Astrocyte of the spinal cord (primary cell): Measurements from ENCODE around the gene TMEM203.

Experiments
- DNase-seq: peaks from one replicate; pipeline ENCODE4 v3.0.0; 2011; ENCODE audit warnings: low read depth, low spot score
- H3K4me3 ChIP-seq: 2 replicates; pipeline ENCODE4 v1.5.1; 2011; ENCODE audit warnings: low read depth, mild to moderate bottlenecking, low read length, moderate library complexity
- in situ Hi-C: cut with HindIII; loops from 2 replicates; pipeline ENCODE4 v1.10.0; 2017; ENCODE audit warnings: low sequenced_read_pairs
- TF ChIP-seq, protein P1 (sequence below): IDR thresholded peaks from 2 replicates; pipeline ENCODE4 v1.5.1; 2012; ENCODE audit warnings: low read depth, mild to moderate bottlenecking, low read length, inconsistent platforms

The TMEM203 gene

DNA sequence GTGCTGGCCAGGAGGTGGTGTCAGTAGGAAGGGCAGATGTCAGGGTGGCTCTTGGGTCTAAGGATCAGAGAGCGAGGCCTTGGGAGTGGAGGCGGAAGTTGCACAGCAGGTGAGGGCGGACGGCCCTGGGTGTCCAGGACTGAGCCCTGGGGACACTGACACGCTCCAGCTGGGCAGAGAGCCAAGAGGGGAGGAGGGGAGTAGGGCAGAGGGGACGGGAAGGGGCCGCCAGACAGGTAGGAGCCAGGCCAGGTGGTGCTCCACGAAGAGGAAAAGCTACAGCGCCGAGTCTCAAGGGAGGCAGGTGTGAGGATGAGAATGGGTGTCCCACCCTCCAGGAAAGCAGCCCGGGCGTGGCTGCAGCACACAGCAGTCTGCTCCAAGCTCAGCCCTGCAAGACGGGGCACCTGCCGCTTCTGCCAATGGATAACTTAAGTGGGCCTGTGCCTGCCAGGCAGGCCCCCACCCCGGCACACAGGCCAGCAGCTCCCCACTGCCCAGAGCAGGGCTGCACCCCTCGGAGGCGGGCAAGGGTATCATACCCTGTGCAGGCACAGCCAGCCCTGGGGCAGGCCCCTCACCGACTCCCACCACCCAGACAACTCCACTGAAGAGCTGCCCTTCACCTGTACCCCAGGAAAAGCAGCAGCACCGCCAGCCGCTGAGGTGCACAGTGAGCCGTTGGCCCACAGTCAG, 9.8 kb downstream of the TMEM203 start:
- in situ Hi-C loops: no loop called here

DNA sequence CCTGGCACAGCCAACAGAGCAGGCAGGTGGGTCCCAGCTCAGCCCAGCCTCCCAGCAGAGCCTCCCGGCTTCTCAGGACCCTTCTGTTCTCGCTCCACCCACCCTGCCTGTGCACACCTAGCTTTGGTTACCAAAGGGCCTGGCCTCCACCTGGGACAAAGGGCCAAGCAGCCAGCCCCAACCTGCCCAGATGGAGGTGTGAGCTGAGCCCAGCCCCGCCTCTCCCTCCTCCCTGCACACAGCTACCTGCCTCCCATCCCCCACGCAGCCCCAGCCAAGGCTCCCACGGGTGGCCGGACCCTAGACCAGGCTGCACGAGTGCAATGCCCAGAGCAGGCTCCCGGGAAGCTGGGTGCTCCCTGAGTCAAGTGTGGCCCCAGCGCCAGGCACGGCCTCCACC, 10.5 kb downstream of the TMEM203 start:
- H3K4me3 ChIP-seq: no peak overlapping the region
- TF ChIP-seq, protein P1, sequence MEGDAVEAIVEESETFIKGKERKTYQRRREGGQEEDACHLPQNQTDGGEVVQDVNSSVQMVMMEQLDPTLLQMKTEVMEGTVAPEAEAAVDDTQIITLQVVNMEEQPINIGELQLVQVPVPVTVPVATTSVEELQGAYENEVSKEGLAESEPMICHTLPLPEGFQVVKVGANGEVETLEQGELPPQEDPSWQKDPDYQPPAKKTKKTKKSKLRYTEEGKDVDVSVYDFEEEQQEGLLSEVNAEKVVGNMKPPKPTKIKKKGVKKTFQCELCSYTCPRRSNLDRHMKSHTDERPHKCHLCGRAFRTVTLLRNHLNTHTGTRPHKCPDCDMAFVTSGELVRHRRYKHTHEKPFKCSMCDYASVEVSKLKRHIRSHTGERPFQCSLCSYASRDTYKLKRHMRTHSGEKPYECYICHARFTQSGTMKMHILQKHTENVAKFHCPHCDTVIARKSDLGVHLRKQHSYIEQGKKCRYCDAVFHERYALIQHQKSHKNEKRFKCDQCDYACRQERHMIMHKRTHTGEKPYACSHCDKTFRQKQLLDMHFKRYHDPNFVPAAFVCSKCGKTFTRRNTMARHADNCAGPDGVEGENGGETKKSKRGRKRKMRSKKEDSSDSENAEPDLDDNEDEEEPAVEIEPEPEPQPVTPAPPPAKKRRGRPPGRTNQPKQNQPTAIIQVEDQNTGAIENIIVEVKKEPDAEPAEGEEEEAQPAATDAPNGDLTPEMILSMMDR: no peak
- in situ Hi-C loops: no loop called here
- no peak for DNase-seq

More for the DNA sequence above, 9.8 kb downstream of the TMEM203 start:
- TF ChIP-seq, protein P1: no peak
- no peak for DNase-seq
- H3K4me3 ChIP-seq: no peak overlapping the region

DNA sequence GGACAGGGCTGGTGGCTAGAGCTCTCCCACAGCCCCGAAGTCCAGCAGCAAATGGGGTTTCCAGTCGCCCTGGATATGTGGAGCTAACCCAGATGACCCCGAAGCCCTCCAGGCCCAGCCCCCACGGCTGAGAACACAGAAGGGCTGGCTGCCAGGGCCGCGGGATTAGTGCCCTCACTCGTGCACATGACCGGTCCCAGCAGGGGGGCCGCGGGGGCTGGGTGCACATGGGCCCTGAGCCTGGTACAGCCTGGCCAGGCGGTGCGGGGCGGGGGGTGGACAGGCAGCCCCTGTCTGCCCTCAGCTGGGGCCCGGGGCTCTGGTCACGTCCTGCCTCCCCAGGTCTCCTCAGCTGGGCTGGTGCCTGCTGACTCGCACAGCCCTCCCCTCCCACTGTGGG, 11.1 kb downstream of the TMEM203 start:
- in situ Hi-C loops: no loop called here
- no peak for DNase-seq
- TF ChIP-seq, protein P1: no peak
- no peak overlapping the region for H3K4me3 ChIP-seq

DNA sequence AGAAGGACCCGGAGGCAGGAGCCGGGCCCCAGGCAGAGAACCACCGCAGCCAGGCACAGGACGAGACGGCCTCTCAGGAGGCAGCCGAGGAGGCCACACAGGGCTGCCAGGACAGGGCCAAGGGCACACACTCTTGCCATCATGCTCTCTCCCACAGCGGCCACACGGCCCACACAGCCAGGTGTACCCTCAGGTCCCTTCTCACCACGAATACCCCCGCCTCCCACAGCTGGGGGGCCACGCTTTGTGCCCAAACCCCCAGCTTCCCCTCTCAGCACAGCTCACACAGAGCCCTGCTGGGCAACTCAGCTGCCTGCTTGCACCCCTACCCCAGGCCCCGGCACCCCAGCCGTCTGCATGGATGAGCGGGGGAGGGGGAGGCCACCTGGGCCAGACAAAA, 11.7 kb downstream of the TMEM203 start:
- in situ Hi-C loops: no loop called here
- no peak for DNase-seq
- no peak overlapping the region for H3K4me3 ChIP-seq
- TF ChIP-seq, protein P1: no peak

DNA sequence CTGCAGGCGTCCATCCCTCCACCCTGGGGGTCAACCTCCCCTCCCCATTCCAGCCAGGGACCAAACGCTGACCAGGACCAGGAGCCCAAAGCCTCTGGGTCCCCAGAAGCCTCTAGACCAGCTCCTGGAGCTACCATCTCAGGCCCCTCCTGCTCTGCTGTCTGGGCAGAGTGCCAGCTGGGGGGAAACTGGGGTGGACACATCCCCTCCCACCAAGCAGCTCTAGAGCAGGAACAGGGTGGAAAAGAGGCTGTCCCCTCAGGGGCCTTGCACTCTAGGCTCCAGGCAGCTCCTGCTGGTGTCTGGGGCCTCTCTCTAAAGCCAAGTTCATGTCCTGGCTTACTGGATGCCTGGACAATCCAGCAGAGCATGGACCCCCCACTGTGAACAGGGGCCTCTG, 12.6 kb downstream of the TMEM203 start:
- in situ Hi-C loops: no loop called here
- no peak for DNase-seq
- TF ChIP-seq, protein P1: no peak
- H3K4me3 ChIP-seq: no peak overlapping the region

DNA sequence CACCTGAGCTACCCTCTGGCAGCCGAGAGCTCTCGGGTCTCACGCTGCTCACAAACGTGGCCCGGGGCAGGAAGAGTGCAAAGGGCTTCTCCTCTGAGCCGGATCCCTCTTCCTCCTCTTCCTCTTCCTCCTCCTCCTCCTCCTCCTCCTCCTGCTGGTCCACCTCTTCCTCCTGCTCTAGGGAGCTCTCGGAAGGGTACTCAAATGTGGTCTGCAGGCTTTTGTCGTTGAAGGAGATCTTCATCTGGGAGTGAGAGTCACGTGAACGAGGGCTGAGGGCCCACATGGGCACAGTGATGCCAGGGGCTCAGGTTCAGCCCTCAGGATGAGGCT, 13.0 kb downstream of the TMEM203 start:
- no peak overlapping the region for H3K4me3 ChIP-seq
- TF ChIP-seq, protein P1: no peak
- in situ Hi-C loops: no loop called here
- DNase-seq: no peak
